Mucosa of descending colon (tissue), 3 donors: ENCODE data around the gene CNOT6. TPM values are rescaled to one million over a fixed set of nuclear protein-coding genes. Genes with fewer than 3 reads are reported as not detected.
"Not testable (repeated sequence)": the region's sequence is repeated elsewhere in the genome, so short reads cannot be mapped to it uniquely, and the experiment has no call there.

Source experiments
- ATAC-seq: fragments of 200-7000 bp; cut with Tn5 transposase; one replicate; pipeline ENCODE4 v1.9.1; 2020; ENCODE audit warnings: mild to moderate bottlenecking, moderate library complexity
- DNase-seq, 3 donors: peaks; one replicate each; pipeline ENCODE4 v3.0.0-alpha.2; 2020
- H3K36me3 ChIP-seq: fragments of 200-600 bp; one replicate; pipeline ENCODE4 v1.8.0; 2021; ENCODE audit warnings: low read depth, mild to moderate bottlenecking
- H3K4me1 ChIP-seq: fragments of 200-600 bp; one replicate; pipeline ENCODE4 v1.8.0; 2021; ENCODE audit warnings: low read depth, mild to moderate bottlenecking
- H3K4me3 ChIP-seq: fragments of 200-600 bp; one replicate; pipeline ENCODE4 v1.8.0; 2021; ENCODE audit warnings: mild to moderate bottlenecking
- H3K9me3 ChIP-seq: fragments of 200-600 bp; one replicate; pipeline ENCODE4 v1.8.0; 2021; ENCODE audit warnings: mild to moderate bottlenecking
- CTCF ChIP-seq: fragments of 200-600 bp; IDR thresholded peaks from one replicate; pipeline ENCODE4 v1.8.0; 2022; ENCODE audit warnings: antibody characterized with exemption, mild to moderate bottlenecking
- intact Hi-C, 2 donors: fragments of 100-400 bp; cut with DNase I in 1 of 2; cut with micrococcal nuclease in 1 of 2; formaldehyde crosslinking; loops; one replicate each; pipeline versions ENCODE4 v1.11.0 to v1.11.1; 2022; cut with DNase I, micrococcal nuclease
- total RNA-seq, 3 donors: library from RNA; stranded (reverse); fragmentation: NEBNext Ultra II Directional in 2 of 3; extraction: Animal tissue kit (Norgen Biotek cat#: 25700) in 2 of 3; gene quantifications; one replicate each; pipeline versions ENCODE4 v1.2.1 to v1.2.4, GENCODE V29; 2021 to 2023
- donor health status: DM: no; HTN: no; CAD: no; lungs with moderate emphysema.
- donor health status: DM: no; HTN: no; CAD: no.
- donor health status: DM: no; HTN: yes; CAD: no.

Gene CNOT6
- total RNA-seq, 3 donors from 2014 or later = 20.9 to 33.7 (median 25.2) TPM

- DNase-seq = no peak
- peaks cover 28% of the 10 kb centered on the region for H3K4me1 ChIP-seq
- H3K36me3 ChIP-seq = no peaks in the 10 kb centered on the region
- TF ChIP-seq CTCF = no peak
- no peak overlapping the region for H3K4me3 ChIP-seq
- intact Hi-C loops = no loop called here
- no peak for ATAC-seq
- H3K9me3 ChIP-seq = no peaks in the 10 kb centered on the region
These were observed 4.2 kb downstream of the CNOT6 start for GRCh38 chr5:180498378-180498777.

GRCh38 chr5:180499684-180500083, 5.5 kb downstream of the CNOT6 start:
- ATAC-seq = peak; percentile 64
- Histone ChIP-seq H3K4me1 (peaks cover 24% of the 10 kb centered on the region), H3K4me3 (no peak overlapping the region), H3K9me3 (no peaks in the 10 kb centered on the region), H3K36me3 (no peaks in the 10 kb centered on the region)
- intact Hi-C loops = no loop called here
- no peak for DNase-seq
- TF ChIP-seq CTCF = no peak

- DNase-seq, intact Hi-C loops, H3K4me3 ChIP-seq, H3K9me3 ChIP-seq, ATAC-seq, H3K36me3 ChIP-seq: not testable (repeated sequence)
- H3K4me1 ChIP-seq = peaks cover 21% of the 10 kb centered on the region
These were observed 6.1 kb downstream of the CNOT6 start for GRCh38 chr5:180500300-180500699.

GRCh38 chr5:180507661-180508060, 13.5 kb downstream of the CNOT6 start:
- ATAC-seq = no peak
- no peaks in the 10 kb centered on the region for H3K4me1 ChIP-seq
- TF ChIP-seq CTCF = no peak
- no peak for DNase-seq
- no peak overlapping the region for H3K4me3 ChIP-seq
- H3K36me3 ChIP-seq = no peaks in the 10 kb centered on the region
- no peaks in the 10 kb centered on the region for H3K9me3 ChIP-seq
- intact Hi-C loops = no loop called here

GRCh38 chr5:180515294-180515693, 21.1 kb downstream of the CNOT6 start:
- intact Hi-C loops = no loop called here
- Histone ChIP-seq H3K4me1 (no peaks in the 10 kb centered on the region), H3K9me3 (no peaks in the 10 kb centered on the region), H3K36me3 (no peaks in the 10 kb centered on the region), H3K4me3 (no peak overlapping the region)
- DNase-seq (no peak), ATAC-seq (peak; percentile 30)
- TF ChIP-seq CTCF = no peak

GRCh38 chr5:180515974-180516373, 21.8 kb downstream of the CNOT6 start:
- H3K9me3 ChIP-seq, H3K36me3 ChIP-seq, H3K4me3 ChIP-seq, ATAC-seq, DNase-seq, H3K4me1 ChIP-seq, intact Hi-C loops: not testable (repeated sequence)

GRCh38 chr5:180516440-180516839, 22.3 kb downstream of the CNOT6 start:
- no peak for ATAC-seq
- Histone ChIP-seq H3K4me1 (no peaks in the 10 kb centered on the region), H3K36me3 (no peaks in the 10 kb centered on the region), H3K9me3 (no peaks in the 10 kb centered on the region), H3K4me3 (no peak overlapping the region)
- intact Hi-C loops = no loop called here
- no peak for DNase-seq
- no peak for TF ChIP-seq CTCF
